H1 (cell line): Measurements from ENCODE around the gene TJP3. TPM values are rescaled to one million over a fixed set of nuclear protein-coding genes. Genes with fewer than 3 reads are reported as not detected.

Experiments
- CTCF ChIA-PET: fragments of 300-600 bp; sonication (Branson Sonifier 250); formaldehyde crosslinking; loops from one replicate; lab custom pipeline; 2021; ENCODE audit not compliant: partially characterized antibody; lab: Charles Lee
- POLR2A ChIA-PET: fragments of 300-600 bp; sonication (Branson Sonifier 250); formaldehyde crosslinking; loops from one replicate; lab custom pipeline; 2021; ENCODE audit warnings: inconsistent platforms; ENCODE audit not compliant: partially characterized antibody; lab: Charles Lee
- DNase-seq, 2 experiments: peaks; one replicate each; pipeline versions ENCODE4 v3.0.0 to v3.0.0-alpha.2; 2010 to 2022; ENCODE audit warnings: low spot score in 2 of 2, low read depth in 1 of 2, mixed read lengths in 1 of 2
- FAIRE-seq: peaks from 2 replicates; lab custom pipeline; 2011; peaks lifted over from hg19 to GRCh38; lab: Jason Lieb, UNC
- H2AFZ ChIP-seq: 2 replicates; pipeline ENCODE4 v1.8.1; 2012; ENCODE audit warnings: low read length, inconsistent platforms
- H2AK5ac ChIP-seq: 2 replicates; pipeline ENCODE4 v1.6.1; 2013; ENCODE audit warnings: low read depth, low read length
- H2BK120ac ChIP-seq: replicated peaks from 2 replicates; pipeline ENCODE3; 2013; ENCODE audit warnings: low read depth, low read length, inconsistent platforms
- H2BK12ac ChIP-seq: 2 replicates; pipeline ENCODE4 v1.6.1; 2013; ENCODE audit warnings: low read depth, low read length
- H2BK15ac ChIP-seq: 2 replicates; pipeline ENCODE4 v1.6.1; 2013; ENCODE audit warnings: low read length
- H2BK20ac ChIP-seq: 2 replicates; pipeline ENCODE4 v1.6.1; 2013; ENCODE audit warnings: low read length
- H2BK5ac ChIP-seq: 2 replicates; pipeline ENCODE4 v1.6.1; 2013; ENCODE audit warnings: low read depth, low read length
- H3K14ac ChIP-seq: 2 replicates; pipeline ENCODE4 v1.6.1; 2013; ENCODE audit warnings: inconsistent platforms; ENCODE audit not compliant: insufficient read length
- H3K18ac ChIP-seq: 2 replicates; pipeline ENCODE4 v1.6.1; 2013; ENCODE audit warnings: low read length; ENCODE audit errors: extremely low read depth
- H3K23ac ChIP-seq: 2 replicates; pipeline ENCODE4 v1.6.1; 2013; ENCODE audit warnings: inconsistent platforms; ENCODE audit not compliant: insufficient read length
- H3K23me2 ChIP-seq: 2 replicates; pipeline ENCODE4 v1.6.1; 2013; ENCODE audit warnings: low read depth, low read length
- H3K27ac ChIP-seq: 2 replicates; pipeline ENCODE4 v1.6.1; 2011; ENCODE audit warnings: low read depth, low read length, inconsistent platforms
- H3K27me3 ChIP-seq, 4 experiments: replicated peaks in 1 of 4; 1 replicate in 1 of 4; 2 replicates in 3 of 4; pipeline versions ENCODE4 v1.6.1 to v1.8.1; 2011 to 2013; ENCODE audit warnings: low read length in 3 of 4, mild to moderate bottlenecking in 3 of 4, inconsistent platforms in 2 of 4, mixed read lengths in 2 of 4, moderate library complexity in 1 of 4; ENCODE audit not compliant: control insufficient read depth in 3 of 4, insufficient read depth in 3 of 4; ENCODE audit errors: extremely low read depth in 1 of 4
- H3K36me3 ChIP-seq, 4 experiments: 2 replicates each; pipeline versions ENCODE4 v1.6.1 to v1.8.1; 2011 to 2013; ENCODE audit warnings: mild to moderate bottlenecking in 4 of 4, low read length in 3 of 4, moderate library complexity in 2 of 4, control low read depth in 1 of 4, inconsistent platforms in 1 of 4; ENCODE audit not compliant: insufficient read depth in 4 of 4, control insufficient read depth in 2 of 4
- H3K4ac ChIP-seq: replicated peaks from 2 replicates; pipeline ENCODE3; 2013; ENCODE audit warnings: low read length, low read depth, mixed read lengths, inconsistent platforms; ENCODE audit not compliant: insufficient read length
- H3K4me1 ChIP-seq, 4 experiments: replicated peaks in 1 of 4; 1 replicate in 1 of 4; 2 replicates in 3 of 4; pipeline versions ENCODE4 v1.6.1 to v1.8.1; 2011 to 2013; ENCODE audit warnings: low read length in 3 of 4, inconsistent platforms in 2 of 4, mixed read lengths in 1 of 4; ENCODE audit not compliant: insufficient read depth in 4 of 4, control insufficient read depth in 3 of 4
- H3K4me2 ChIP-seq, 2 experiments: 2 replicates each; pipeline versions ENCODE4 v1.6.1 to v1.8.1; 2011 to 2013; ENCODE audit warnings: low read depth in 2 of 2, low read length in 2 of 2, control low read depth in 1 of 2, inconsistent platforms in 1 of 2, mild to moderate bottlenecking in 1 of 2; ENCODE audit not compliant: insufficient read depth in 1 of 2
- H3K4me3 ChIP-seq, 4 experiments: fragments of 200-600, 300-600 bp in 1 of 4; sonication (generic), shearing (Covaris generic), sonication (Bioruptor Twin) in 1 of 4; 2 replicates each; pipeline versions ENCODE4 v1.5.1 to v1.8.1; 2011 to 2016; ENCODE audit warnings: low read length in 4 of 4, low read depth in 3 of 4, control low read depth in 2 of 4, inconsistent platforms in 2 of 4, mild to moderate bottlenecking in 2 of 4, mixed read lengths in 1 of 4, moderate library complexity in 1 of 4; ENCODE audit not compliant: insufficient read depth in 2 of 4; ENCODE audit errors: extremely low read depth in 1 of 4
- H3K56ac ChIP-seq: replicated peaks from 2 replicates; pipeline ENCODE3; 2013; ENCODE audit warnings: low read depth, mild to moderate bottlenecking, mixed read lengths, low read length, inconsistent platforms; ENCODE audit not compliant: insufficient read length
- H3K79me1 ChIP-seq: 2 replicates; pipeline ENCODE4 v1.6.1; 2013; ENCODE audit warnings: low read depth, low read length, control low read depth
- H3K79me2 ChIP-seq, 2 experiments: 2 replicates each; pipeline versions ENCODE4 v1.6.1 to v1.8.1; 2012 to 2013; ENCODE audit warnings: low read length in 2 of 2, mild to moderate bottlenecking in 2 of 2, inconsistent platforms in 1 of 2; ENCODE audit not compliant: insufficient read depth in 2 of 2, control insufficient read depth in 1 of 2
- H3K9ac ChIP-seq, 4 experiments: replicated peaks in 1 of 4; 1 replicate in 1 of 4; 2 replicates in 3 of 4; pipeline versions ENCODE4 v1.6.1 to v1.8.1; 2011 to 2013; ENCODE audit warnings: low read depth in 3 of 4, low read length in 3 of 4, control low read depth in 2 of 4, mild to moderate bottlenecking in 2 of 4, moderate library complexity in 2 of 4, inconsistent platforms in 1 of 4; ENCODE audit errors: extremely low read depth in 1 of 4
- H3K9me3 ChIP-seq, 2 experiments: 2 replicates each; pipeline versions ENCODE4 v1.6.1 to v1.8.1; 2012 to 2013; ENCODE audit warnings: mild to moderate bottlenecking in 2 of 2, moderate library complexity in 2 of 2, control low read depth in 1 of 2, inconsistent platforms in 1 of 2, low read depth in 1 of 2, low read length in 1 of 2, mixed read lengths in 1 of 2; ENCODE audit not compliant: insufficient read depth in 2 of 2
- H4K20me1 ChIP-seq, 2 experiments: replicated peaks in 1 of 2; 2 replicates each; pipeline versions ENCODE3 to v1.8.1; 2011 to 2013; ENCODE audit warnings: inconsistent platforms in 2 of 2, low read length in 2 of 2, mild to moderate bottlenecking in 1 of 2; ENCODE audit not compliant: insufficient read depth in 2 of 2, control insufficient read depth in 1 of 2
- H4K5ac ChIP-seq: 2 replicates; pipeline ENCODE4 v1.6.1; 2013; ENCODE audit warnings: low read length, low read depth, mixed read lengths, inconsistent platforms; ENCODE audit not compliant: insufficient read length
- H4K8ac ChIP-seq: 2 replicates; pipeline ENCODE4 v1.8.0; 2013; ENCODE audit warnings: mild to moderate bottlenecking, moderate library complexity, low read length, inconsistent platforms; ENCODE audit not compliant: insufficient read depth; ENCODE audit errors: extremely low read depth
- H4K91ac ChIP-seq: replicated peaks from 2 replicates; pipeline ENCODE3; 2013; ENCODE audit warnings: low read length, mixed read lengths, inconsistent platforms; ENCODE audit not compliant: insufficient read length
- CEBPB ChIP-seq: IDR thresholded peaks from 2 replicates; pipeline ENCODE4 v1.6.1; 2012; ENCODE audit warnings: low read depth, low read length
- CHD1 ChIP-seq: IDR thresholded peaks from 2 replicates; pipeline ENCODE4 v1.6.1; 2012; ENCODE audit warnings: low read depth, low read length, improper control_type of control experiment
- KDM4A ChIP-seq: IDR thresholded peaks from one replicate; pipeline ENCODE4 v1.7.1; 2012; ENCODE audit warnings: low read depth, mild to moderate bottlenecking, moderate library complexity, low read length, inconsistent platforms; ENCODE audit not compliant: severe bottlenecking
- NANOG ChIP-seq: IDR thresholded peaks from 2 replicates; pipeline ENCODE4 v1.6.1; 2011; ENCODE audit warnings: low read length, low read depth, mild to moderate bottlenecking, inconsistent platforms; ENCODE audit not compliant: insufficient read depth, poor library complexity, severe bottlenecking
- SP4 ChIP-seq: IDR thresholded peaks from 2 replicates; pipeline ENCODE4 v1.6.1; 2012; ENCODE audit warnings: low read length, inconsistent platforms
- TAF1 ChIP-seq: IDR thresholded peaks from 2 replicates; pipeline ENCODE4 v1.6.1; 2011; ENCODE audit warnings: mild to moderate bottlenecking, low read depth, low read length
- ZNF274 ChIP-seq: IDR thresholded peaks from 2 replicates; pipeline ENCODE4 v1.7.0; 2012; ENCODE audit warnings: low read length, borderline replicate concordance; ENCODE audit errors: extremely low read depth
- WGBS, 2 experiments: shearing (Covaris generic) in 1 of 2; methylation state at CpG; one replicate each; pipeline versions ENCODE4 v1.1.6 to v1.1.7; 2013 to 2015; ENCODE audit warnings: low lambda C conversion rate in 2 of 2, mixed read lengths in 2 of 2, inconsistent platforms in 1 of 2, low coverage in 1 of 2, missing lambda C conversion rate in 1 of 2; ENCODE audit not compliant: insufficient replicate concordance in 2 of 2, insufficient coverage in 1 of 2, insufficient read length in 1 of 2; ENCODE audit errors: extremely low coverage in 1 of 2, missing lambda C conversion rate in 1 of 2; 5-methylcytosine and 5-hydroxymethylcytosine counted together
- polyA plus RNA-seq, 7 experiments: library from polyadenylated mRNA; depleted of rRNA in 3 of 7; stranded (reverse) in 5 of 7; unstranded in 2 of 7; fragments of >200 nt in 5 of 7; fragments of 200-250 nt in 2 of 7; gene quantifications; 1 replicate in 5 of 7; 2 replicates in 1 of 7; 4 replicates in 1 of 7; pipeline versions ENCODE4 v1.2.1 to v1.2.3, GENCODE V29; 2011 to 2013; ENCODE audit warnings: missing spikeins in 2 of 7, mixed read lengths in 2 of 7
- total RNA-seq: library from RNA; stranded (reverse); fragmentation: NEBNext Ultra II Directional; extraction: Animal tissue kit (Norgen Biotek cat#: 25700); gene quantifications from 2 replicates; pipeline ENCODE4 v1.2.1, GENCODE V29; 2021

The TJP3 gene
- total and polyA plus RNA-seq, 2 of the 8 experiments (the other 6 are each of a cell fraction or from before 2014, with no cell fraction given), result 17.1 to 26.1 TPM

GRCh38 chr19:3782903-3783302, 74.7 kb downstream of the TJP3 start:
- ChIA-PET CTCF (interaction anchor here (0.6 to 2.4 kb wide), 19 partner anchors 8 to 231 kb away, joined by 3 to 17 read pairs (median 4); partner anchors contain the start of genes MRPL54 and RAX2), POLR2A (interaction anchor here (0.8 to 4.4 kb wide), 6 partner anchors 8 to 150 kb away, joined by 3 to 19 read pairs (median 4); partner anchors contain the start of genes APBA3, MRPL54 and NMRK2)
- no peaks in the 10 kb centered on the region for H3K79me2 ChIP-seq
- H2BK12ac ChIP-seq, result no peak overlapping the region
- no peak overlapping the region for H3K4me2 ChIP-seq
- no peak overlapping the region for H2BK5ac ChIP-seq
- no peak for FAIRE-seq
- H3K14ac ChIP-seq, result no peak overlapping the region
- peaks cover 0 to 17% (median 7%) of the 10 kb centered on the region in 4 experiments; a peak in 6 of 7 replicates for H3K27me3 ChIP-seq
- peaks cover 7% of the 10 kb centered on the region; the same call in 1 of the 2 replicates for H3K23me2 ChIP-seq
- no peak overlapping the region for H4K8ac ChIP-seq
- H3K18ac ChIP-seq, result no peak overlapping the region
- H3K4me1 ChIP-seq, result peaks cover 0 to 9% (median 1%) of the 10 kb centered on the region in 4 experiments; a peak in 3 of 7 replicates
- H2BK20ac ChIP-seq, result no peak overlapping the region
- TF ChIP-seq NANOG (no peak), KDM4A (no peak), SP4 (no peak), ZNF274 (no peak), CEBPB (no peak), CHD1 (no peak), TAF1 (no peak)
- H2AFZ ChIP-seq, result no peak overlapping the region
- H2BK120ac ChIP-seq, result no peak overlapping the region
- H3K9me3 ChIP-seq, result peaks cover 17 to 22% of the 10 kb centered on the region in 2 experiments
- H4K20me1 ChIP-seq, result no peaks in the 10 kb centered on the region
- H3K23ac ChIP-seq, result no peak overlapping the region
- no peak overlapping the region for H3K4ac ChIP-seq
- H3K36me3 ChIP-seq, result peaks cover 0 to 14% (median 3%) of the 10 kb centered on the region in 4 experiments; a peak in 2 of 8 replicates
- no peak overlapping the region for H2AK5ac ChIP-seq
- no peak for DNase-seq
- H3K56ac ChIP-seq, result no peak overlapping the region
- H3K4me3 ChIP-seq, result no peak overlapping the region
- H2BK15ac ChIP-seq, result no peak overlapping the region
- no peak overlapping the region for H4K91ac ChIP-seq
- no peak overlapping the region for H3K27ac ChIP-seq
- H3K79me1 ChIP-seq, result no peaks in the 10 kb centered on the region
- H4K5ac ChIP-seq, result no peak overlapping the region
- WGBS, 2 experiments, result 92% methylated on average over 13 of the region's 13 CpGs; no CpG with 5 or more reads in 1 of the 2 experiments
- no peak overlapping the region for H3K9ac ChIP-seq
